GM12892 (cell line): ENCODE data around the gene TECPR1.

Source experiments
- DNase-seq: peaks from one replicate; pipeline ENCODE4 v3.0.0; 2011; ENCODE audit not compliant: insufficient read length
- FAIRE-seq: peaks from 2 replicates; lab custom pipeline; 2011; peaks lifted over from hg19 to GRCh38; lab: Jason Lieb, UNC
- POLR2A ChIP-seq: IDR thresholded peaks from 2 replicates; pipeline ENCODE4 v1.6.1; 2011; ENCODE audit warnings: low read depth, low read length, control low read depth
- POLR2AphosphoS5 ChIP-seq: IDR thresholded peaks from 2 replicates; pipeline ENCODE4 v1.6.1; 2011; ENCODE audit warnings: low read depth, low read length, control low read depth
- TAF1 ChIP-seq: IDR thresholded peaks from 2 replicates; pipeline ENCODE4 v1.6.1; 2011; ENCODE audit warnings: low read depth, mild to moderate bottlenecking, control low read depth, low read length, borderline replicate concordance

Gene TECPR1

DNA sequence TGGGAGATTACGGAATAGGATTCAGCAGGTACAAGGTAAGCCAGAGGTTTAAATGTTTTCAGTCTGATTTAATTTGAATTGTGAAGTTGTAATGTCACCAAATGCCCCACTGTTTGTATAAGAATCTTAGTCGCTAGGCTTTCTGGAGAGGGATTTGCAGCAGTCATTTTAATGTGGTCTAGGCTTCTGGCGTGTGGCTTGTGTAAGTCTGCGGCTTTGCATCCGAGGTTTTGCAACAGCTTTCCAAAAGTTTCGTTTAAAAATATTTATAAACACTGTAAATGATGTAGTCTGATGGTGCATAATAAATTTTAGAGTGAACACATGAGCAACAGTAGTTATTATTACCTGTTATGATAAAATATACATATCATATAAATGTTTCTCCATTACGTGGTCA, 66.9 kb downstream of the TECPR1 start:
- no peak for TF ChIP-seq POLR2AphosphoS5
- TF ChIP-seq POLR2A, result no peak
- TF ChIP-seq TAF1, result no peak
- DNase-seq (no peak), FAIRE-seq (no peak)

GRCh38 chr7:98180751-98181150, 71.3 kb downstream of the TECPR1 start:
- no peak for TF ChIP-seq TAF1
- no peak for DNase-seq
- no peak for FAIRE-seq

DNA sequence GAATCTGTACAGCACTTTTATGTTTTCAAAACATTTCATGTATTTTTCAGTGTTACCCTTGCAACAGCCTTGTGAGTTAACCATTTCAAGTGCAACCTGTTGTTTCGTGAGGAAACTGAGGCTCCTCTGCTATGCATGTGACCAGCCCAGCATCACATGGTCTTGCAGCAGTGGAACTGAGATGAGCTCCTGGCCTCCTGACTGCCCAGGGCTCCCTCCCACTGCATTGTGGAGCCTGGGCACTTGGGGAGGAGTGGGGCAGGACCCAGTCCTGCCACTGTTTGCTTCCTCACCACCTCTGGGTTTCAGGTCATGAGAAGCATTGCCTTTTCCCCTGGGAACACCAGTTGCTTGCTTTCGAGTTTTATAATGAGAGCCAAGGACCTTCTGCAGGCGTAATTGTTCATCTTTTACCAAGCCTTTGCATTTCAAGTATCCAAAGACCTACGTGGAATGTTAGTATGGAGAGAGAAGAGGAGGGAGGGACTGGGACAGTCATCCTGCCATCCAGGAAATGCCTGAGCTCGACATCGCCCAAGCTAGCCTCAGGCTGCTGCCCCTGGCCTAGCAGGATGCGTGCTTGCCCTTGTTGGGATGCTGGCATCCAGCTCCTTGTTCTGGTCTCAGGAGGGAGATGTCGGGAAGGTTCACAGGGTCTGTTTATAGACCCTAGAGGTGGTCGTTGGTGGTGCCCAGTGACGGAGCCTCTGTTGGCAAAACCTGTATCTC, 73.1 kb downstream of the TECPR1 start:
- DNase-seq (no peak), FAIRE-seq (no peak)
- TF ChIP-seq POLR2A (no peak), POLR2AphosphoS5 (no peak), TAF1 (no peak)

GRCh38 chr7:98178321-98178720, 73.7 kb downstream of the TECPR1 start:
- no peak for TF ChIP-seq POLR2A
- no peak for TF ChIP-seq POLR2AphosphoS5
- no peak for TF ChIP-seq TAF1
- no peak for FAIRE-seq

DNA sequence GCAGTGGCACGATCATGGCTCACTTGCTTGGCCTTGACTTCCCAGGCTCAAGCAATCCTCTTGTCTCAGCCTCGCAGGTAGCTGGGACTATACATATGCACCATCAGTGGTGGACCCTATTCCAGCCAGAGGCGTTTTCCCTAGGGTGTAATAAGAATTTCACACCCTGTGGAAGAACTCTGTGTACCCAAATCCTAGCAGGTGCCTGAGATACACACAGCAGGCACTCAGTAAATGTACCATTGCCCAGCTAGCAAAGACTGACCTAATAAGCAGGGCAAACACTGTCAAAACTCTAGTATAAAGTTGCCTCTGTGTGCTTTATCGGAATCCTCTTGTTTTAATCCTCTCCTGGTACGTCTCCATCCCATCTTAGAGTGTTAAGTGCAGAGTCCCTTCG, 74.5 kb downstream of the TECPR1 start:
- DNase-seq (no peak), FAIRE-seq (no peak)
- TF ChIP-seq POLR2A (no peak), POLR2AphosphoS5 (no peak), TAF1 (no peak)

More at GRCh38 chr7:98178321-98178720, 73.7 kb downstream of the TECPR1 start:
- no peak for DNase-seq

DNA sequence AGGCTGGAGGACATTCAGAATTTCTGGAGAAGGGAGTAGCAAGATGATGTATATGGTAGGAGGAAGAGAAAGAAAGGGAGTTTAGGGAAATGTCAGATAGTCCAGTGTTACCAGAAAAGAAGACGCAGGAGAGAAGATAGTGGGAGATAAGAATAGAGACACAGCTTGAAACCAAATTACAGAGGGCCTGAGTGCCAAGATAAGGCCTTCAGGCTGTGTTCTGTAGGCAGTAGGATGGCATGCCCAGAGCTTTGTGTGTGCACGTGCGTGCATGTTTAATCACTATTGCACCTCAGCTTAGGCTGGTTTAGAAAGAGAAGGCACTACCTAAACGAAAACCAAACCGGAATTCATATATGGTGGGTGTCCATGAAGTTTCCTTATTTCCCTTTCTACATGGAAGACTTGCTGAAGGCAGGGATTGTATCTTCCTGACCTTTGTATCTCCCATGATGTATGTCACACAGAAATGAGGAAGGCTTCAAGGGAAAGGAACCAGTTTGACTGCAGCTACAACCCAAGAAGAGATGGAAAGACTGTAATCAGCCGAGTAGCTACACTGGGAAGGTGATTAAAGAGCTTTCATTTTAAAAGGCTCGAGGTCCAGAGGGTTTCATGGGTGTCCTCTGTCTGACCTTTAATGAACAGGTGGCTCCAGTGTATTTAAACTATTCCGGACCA, 76.6 kb downstream of the TECPR1 start:
- no peak for TF ChIP-seq POLR2AphosphoS5
- FAIRE-seq, result no peak
- DNase-seq, result no peak

GRCh38 chr7:98174334-98175259, 77.4 kb downstream of the TECPR1 start:
- no peak for TF ChIP-seq POLR2A
- TF ChIP-seq TAF1, result no peak
- no peak for TF ChIP-seq POLR2AphosphoS5
- FAIRE-seq (no peak), DNase-seq (no peak)

- FAIRE-seq (no peak), DNase-seq (no peak)
- TF ChIP-seq POLR2A (no peak), TAF1 (no peak), POLR2AphosphoS5 (no peak)
These were observed 80.6 kb downstream of the TECPR1 start for GRCh38 chr7:98171449-98171848.

- DNase-seq (no peak), FAIRE-seq (no peak)
These were observed 81.1 kb downstream of the TECPR1 start for GRCh38 chr7:98170966-98171365.

GRCh38 chr7:98168904-98169621, 83.0 kb downstream of the TECPR1 start:
- FAIRE-seq (no peak), DNase-seq (no peak)
- TF ChIP-seq POLR2A (no peak), TAF1 (no peak), POLR2AphosphoS5 (no peak)

More at GRCh38 chr7:98170966-98171365, 81.1 kb downstream of the TECPR1 start:
- TF ChIP-seq POLR2A (no peak), TAF1 (no peak), POLR2AphosphoS5 (no peak)

GRCh38 chr7:98168181-98168903, 83.7 kb downstream of the TECPR1 start:
- FAIRE-seq, result peak; percentile 80
- TF ChIP-seq POLR2AphosphoS5 (no peak), TAF1 (no peak), POLR2A (no peak)
- peak; percentile 70 for DNase-seq
